Trophoblast cell (in vitro differentiated cells and primary cell): ENCODE data around the gene RHCG.

Experiments used
- DNase-seq, 2 donors: peaks; one replicate each; pipeline ENCODE4 v3.0.0-alpha.2; 2016
- H2AFZ ChIP-seq: 2 replicates; pipeline ENCODE4 v1.6.1; 2013; ENCODE audit warnings: low read length, moderate library complexity, mild to moderate bottlenecking; ENCODE audit not compliant: insufficient read depth, poor library complexity
- H2AK5ac ChIP-seq: 2 replicates; pipeline ENCODE4 v1.6.1; 2013; ENCODE audit warnings: mild to moderate bottlenecking, low read length
- H2BK120ac ChIP-seq: 2 replicates; pipeline ENCODE4 v1.6.1; 2013; ENCODE audit warnings: low read length, mild to moderate bottlenecking, moderate library complexity; ENCODE audit not compliant: insufficient read depth, poor library complexity
- H2BK12ac ChIP-seq: 2 replicates; pipeline ENCODE4 v1.6.1; 2013; ENCODE audit warnings: mild to moderate bottlenecking, low read length, moderate library complexity
- H2BK5ac ChIP-seq: 2 replicates; pipeline ENCODE4 v1.6.1; 2013; ENCODE audit warnings: low read length, low read depth, moderate library complexity, mild to moderate bottlenecking; ENCODE audit not compliant: poor library complexity
- H3K14ac ChIP-seq: 2 replicates; pipeline ENCODE4 v1.6.1; 2013; ENCODE audit warnings: mild to moderate bottlenecking, low read length
- H3K18ac ChIP-seq: 2 replicates; pipeline ENCODE4 v1.6.1; 2013; ENCODE audit warnings: mild to moderate bottlenecking, low read length
- H3K23ac ChIP-seq: 2 replicates; pipeline ENCODE4 v1.6.1; 2013; ENCODE audit warnings: low read length
- H3K27ac ChIP-seq: 2 replicates; pipeline ENCODE4 v1.5.1; 2013; ENCODE audit warnings: low read depth, mild to moderate bottlenecking, inconsistent platforms, low read length, moderate library complexity
- H3K27me3 ChIP-seq: 2 replicates; pipeline ENCODE4 v1.6.1; 2013; ENCODE audit warnings: inconsistent platforms, mild to moderate bottlenecking, low read length, moderate library complexity; ENCODE audit not compliant: insufficient read depth
- H3K36me3 ChIP-seq, 2 experiments: 1 replicate in 1 of 2; 2 replicates in 1 of 2; pipeline ENCODE4 v1.6.1; 2013; ENCODE audit warnings: low read length in 2 of 2, mild to moderate bottlenecking in 2 of 2, moderate library complexity in 1 of 2; ENCODE audit not compliant: insufficient read depth in 2 of 2, control insufficient read depth in 1 of 2
- H3K4ac ChIP-seq: 2 replicates; pipeline ENCODE4 v1.6.1; 2013; ENCODE audit warnings: low read depth, mild to moderate bottlenecking, low read length, moderate library complexity
- H3K4me1 ChIP-seq, 2 experiments: 1 replicate in 1 of 2; 2 replicates in 1 of 2; pipeline ENCODE4 v1.6.1; 2013; ENCODE audit warnings: low read length in 2 of 2, mild to moderate bottlenecking in 2 of 2, moderate library complexity in 1 of 2; ENCODE audit not compliant: insufficient read depth in 2 of 2, control insufficient read depth in 1 of 2
- H3K4me2 ChIP-seq: 2 replicates; pipeline ENCODE4 v1.6.1; 2013; ENCODE audit warnings: inconsistent platforms, mild to moderate bottlenecking, low read length, moderate library complexity
- H3K4me3 ChIP-seq: 2 replicates; pipeline ENCODE4 v1.5.1; 2013; ENCODE audit warnings: mild to moderate bottlenecking, low read depth, low read length, inconsistent platforms
- H3K79me1 ChIP-seq: one replicate; pipeline ENCODE4 v1.6.1; 2013; ENCODE audit warnings: low read length
- H3K79me2 ChIP-seq: 2 replicates; pipeline ENCODE4 v1.6.1; 2013; ENCODE audit warnings: low read length, mild to moderate bottlenecking; ENCODE audit not compliant: control insufficient read depth, insufficient read depth, poor library complexity
- H3K9ac ChIP-seq: 2 replicates; pipeline ENCODE4 v1.6.1; 2013; ENCODE audit warnings: mild to moderate bottlenecking, low read length
- H3K9me3 ChIP-seq: 2 replicates; pipeline ENCODE4 v1.6.1; 2013; ENCODE audit warnings: low read depth, mild to moderate bottlenecking, control low read depth, inconsistent platforms, low read length; ENCODE audit not compliant: insufficient read depth
- H4K12ac ChIP-seq: 2 replicates; pipeline ENCODE4 v1.6.1; 2013; ENCODE audit warnings: low read depth, mild to moderate bottlenecking, low read length, moderate library complexity
- H4K8ac ChIP-seq: 2 replicates; pipeline ENCODE4 v1.6.1; 2013; ENCODE audit warnings: low read depth, mild to moderate bottlenecking, low read length, moderate library complexity
- H4K91ac ChIP-seq: one replicate; pipeline ENCODE4 v1.6.1; 2013; ENCODE audit warnings: low read depth, mild to moderate bottlenecking, low read length, moderate library complexity
- WGBS: extraction: QIAGEN DNeasy Blood & Tissue Kit; methylation state at CpG from one replicate; pipeline ENCODE4 v1.1.7; 2013; ENCODE audit warnings: missing lambda C conversion rate; ENCODE audit not compliant: insufficient read length, insufficient coverage; ENCODE audit errors: extremely low coverage; 5-methylcytosine and 5-hydroxymethylcytosine counted together

RHCG gene

GRCh38 chr15:89441295-89441812 is 55.0 kb downstream of the RHCG start:
- H4K12ac ChIP-seq: no peak overlapping the region
- no peaks in the 10 kb centered on the region for H3K36me3 ChIP-seq
- H3K18ac ChIP-seq: no peak overlapping the region
- H2BK5ac ChIP-seq: no peak overlapping the region
- H2AK5ac ChIP-seq: no peak overlapping the region
- no peak for DNase-seq
- no peaks in the 10 kb centered on the region for H3K79me1 ChIP-seq
- H3K79me2 ChIP-seq: no peaks in the 10 kb centered on the region
- H2BK12ac ChIP-seq: no peak overlapping the region
- H3K14ac ChIP-seq: no peak overlapping the region
- no peak overlapping the region for H3K27ac ChIP-seq
- H3K27me3 ChIP-seq: no peaks in the 10 kb centered on the region
- H4K91ac ChIP-seq: no peak overlapping the region
- no peak overlapping the region for H2BK120ac ChIP-seq
- H3K4me3 ChIP-seq: no peak overlapping the region
- H3K23ac ChIP-seq: no peak overlapping the region
- no peak overlapping the region for H3K9ac ChIP-seq
- H3K4ac ChIP-seq: no peak overlapping the region
- H3K4me2 ChIP-seq: no peak overlapping the region
- no CpG with 5 or more reads among the region's 3 CpGs for WGBS
- H3K9me3 ChIP-seq: no peaks in the 10 kb centered on the region
- peaks cover 2 to 12% of the 10 kb centered on the region in 2 experiments for H3K4me1 ChIP-seq
- no peak overlapping the region for H2AFZ ChIP-seq
- no peak overlapping the region for H4K8ac ChIP-seq

- no CpG with 5 or more reads among the region's 9 CpGs for WGBS
- H4K91ac ChIP-seq: no peak overlapping the region
Measured at GRCh38 chr15:89439764-89440163, 56.6 kb downstream of the RHCG start.

GRCh38 chr15:89436560-89437311 is 59.6 kb downstream of the RHCG start:
- no CpG with 5 or more reads among the region's 7 CpGs for WGBS
- H3K27ac ChIP-seq: no peak overlapping the region
- no peaks in the 10 kb centered on the region for H3K79me1 ChIP-seq
- no peak overlapping the region for H2AK5ac ChIP-seq
- no peak overlapping the region for H3K4ac ChIP-seq
- no peak overlapping the region for H2BK5ac ChIP-seq
- no peak overlapping the region for H4K8ac ChIP-seq
- H3K18ac ChIP-seq: no peak overlapping the region
- no peak overlapping the region for H2BK12ac ChIP-seq
- peak in 1 of 2 donors; percentile 41 for DNase-seq
- no peaks in the 10 kb centered on the region for H3K4me1 ChIP-seq
- no peaks in the 10 kb centered on the region for H3K9me3 ChIP-seq
- H3K79me2 ChIP-seq: no peaks in the 10 kb centered on the region
- H3K36me3 ChIP-seq: no peaks in the 10 kb centered on the region
- no peak overlapping the region for H2AFZ ChIP-seq
- H4K12ac ChIP-seq: no peak overlapping the region
- H3K9ac ChIP-seq: no peak overlapping the region
- no peaks in the 10 kb centered on the region for H3K27me3 ChIP-seq
- H2BK120ac ChIP-seq: no peak overlapping the region
- H3K4me2 ChIP-seq: no peak overlapping the region
- no peak overlapping the region for H4K91ac ChIP-seq
- H3K14ac ChIP-seq: no peak overlapping the region
- H3K23ac ChIP-seq: no peak overlapping the region
- no peak overlapping the region for H3K4me3 ChIP-seq

More at GRCh38 chr15:89439764-89440163, 56.6 kb downstream of the RHCG start:
- Histone ChIP-seq H2BK12ac (no peak overlapping the region), H4K12ac (no peak overlapping the region), H2BK120ac (no peak overlapping the region), H3K23ac (no peak overlapping the region), H4K8ac (no peak overlapping the region), H3K36me3 (no peaks in the 10 kb centered on the region), H3K9me3 (no peaks in the 10 kb centered on the region), H3K9ac (no peak overlapping the region), H3K4me3 (no peak overlapping the region), H3K4me2 (no peak overlapping the region), H3K79me1 (no peaks in the 10 kb centered on the region), H3K4ac (no peak overlapping the region), H3K14ac (no peak overlapping the region), H2AFZ (no peak overlapping the region), H3K27ac (no peak overlapping the region), H2AK5ac (no peak overlapping the region), H3K4me1 (peaks cover 2 to 4% of the 10 kb centered on the region in 2 experiments), H3K79me2 (no peaks in the 10 kb centered on the region), H3K27me3 (no peaks in the 10 kb centered on the region), H3K18ac (no peak overlapping the region), H2BK5ac (no peak overlapping the region)
- no peak for DNase-seq

GRCh38 chr15:89435362-89435761 is 61.0 kb downstream of the RHCG start:
- H3K23ac ChIP-seq: no peak overlapping the region
- no peak overlapping the region for H4K91ac ChIP-seq
- no peak overlapping the region for H2BK120ac ChIP-seq
- no peaks in the 10 kb centered on the region for H3K36me3 ChIP-seq
- no peaks in the 10 kb centered on the region for H3K79me2 ChIP-seq
- no peaks in the 10 kb centered on the region for H3K4me1 ChIP-seq
- H2BK12ac ChIP-seq: no peak overlapping the region
- H3K4me3 ChIP-seq: no peak overlapping the region
- H3K27me3 ChIP-seq: no peaks in the 10 kb centered on the region
- DNase-seq: no peak
- H3K9ac ChIP-seq: no peak overlapping the region
- H4K12ac ChIP-seq: no peak overlapping the region
- no peaks in the 10 kb centered on the region for H3K9me3 ChIP-seq
- no peak overlapping the region for H2AFZ ChIP-seq
- H3K4me2 ChIP-seq: no peak overlapping the region
- no peak overlapping the region for H2BK5ac ChIP-seq
- no peak overlapping the region for H4K8ac ChIP-seq
- H3K18ac ChIP-seq: no peak overlapping the region
- no peak overlapping the region for H2AK5ac ChIP-seq
- H3K14ac ChIP-seq: no peak overlapping the region
- no CpG with 5 or more reads among the region's 8 CpGs for WGBS
- H3K4ac ChIP-seq: no peak overlapping the region
- no peaks in the 10 kb centered on the region for H3K79me1 ChIP-seq
- H3K27ac ChIP-seq: no peak overlapping the region
